Liver (tissue), 9 donors: ENCODE measurements around the gene ACTL10. TPM values are rescaled to one million over a fixed set of nuclear protein-coding genes. Genes with fewer than 3 reads are reported as not detected.
"Not testable (repeated sequence)": the region's sequence is repeated elsewhere in the genome, so short reads cannot be mapped to it uniquely, and the experiment has no call there.

Source experiments
- DNase-seq: peaks from one replicate; pipeline ENCODE4 v3.0.0-alpha.2; 2017; ENCODE audit warnings: low spot score
- H3K27ac ChIP-seq, 2 donors: one replicate each; pipeline ENCODE4 v1.7.0; 2013; ENCODE audit warnings: inconsistent platforms in 2 of 2, low read length in 2 of 2, control low read depth in 1 of 2, low read depth in 1 of 2, mild to moderate bottlenecking in 1 of 2
- H3K27me3 ChIP-seq, 4 donors: one replicate each; pipeline versions ENCODE4 v1.6.1 to v1.7.0; 2013; ENCODE audit warnings: low read length in 3 of 4, inconsistent platforms in 1 of 4, mild to moderate bottlenecking in 1 of 4, moderate library complexity in 1 of 4; ENCODE audit not compliant: control insufficient read depth in 4 of 4, insufficient read depth in 4 of 4
- H3K36me3 ChIP-seq, 4 donors: one replicate each; pipeline versions ENCODE4 v1.6.1 to v1.7.0; 2013; ENCODE audit warnings: low read length in 3 of 4, mild to moderate bottlenecking in 3 of 4, low read depth in 1 of 4, moderate library complexity in 1 of 4; ENCODE audit not compliant: control insufficient read depth in 4 of 4, insufficient read depth in 3 of 4
- H3K4me1 ChIP-seq, 4 donors: one replicate each; pipeline versions ENCODE4 v1.6.1 to v1.7.0; 2013; ENCODE audit warnings: low read length in 3 of 4, mild to moderate bottlenecking in 3 of 4, moderate library complexity in 1 of 4; ENCODE audit not compliant: control insufficient read depth in 4 of 4, insufficient read depth in 4 of 4
- H3K4me3 ChIP-seq, 3 donors: one replicate each; pipeline versions ENCODE4 v1.6.1 to v1.7.0; 2013; ENCODE audit warnings: low read length in 3 of 3, control low read depth in 1 of 3, low read depth in 1 of 3, mild to moderate bottlenecking in 1 of 3
- H3K9ac ChIP-seq, 2 donors: one replicate each; pipeline ENCODE4 v1.7.0; 2013; ENCODE audit warnings: low read length in 2 of 2, mild to moderate bottlenecking in 2 of 2, moderate library complexity in 2 of 2, control low read depth in 1 of 2, low read depth in 1 of 2
- H3K9me3 ChIP-seq, 4 donors: one replicate each; pipeline versions ENCODE4 v1.6.1 to v1.7.0; 2013; ENCODE audit warnings: low read length in 3 of 4; ENCODE audit not compliant: control insufficient read depth in 4 of 4
- FOXA2 ChIP-seq: IDR thresholded peaks from 2 replicates; pipeline ENCODE4 v1.6.1; 2016; ENCODE audit warnings: antibody characterized with exemption
- GABPA ChIP-seq, 2 donors: IDR thresholded peaks in 1 of 2; conservative IDR thresholded peaks in 1 of 2; 2 replicates each; pipeline ENCODE4 v1.6.1; 2016; ENCODE audit warnings: antibody characterized with exemption in 2 of 2, mild to moderate bottlenecking in 1 of 2, moderate library complexity in 1 of 2
- HNF4A ChIP-seq, 2 donors: conservative IDR thresholded peaks; 2 replicates each; pipeline ENCODE4 v1.6.1; 2016; ENCODE audit warnings: antibody characterized with exemption in 2 of 2, mild to moderate bottlenecking in 2 of 2
- JUND ChIP-seq, 2 donors: IDR thresholded peaks; 2 replicates each; pipeline ENCODE4 v1.6.1; 2016; ENCODE audit warnings: antibody characterized with exemption in 2 of 2
- MAX ChIP-seq: IDR thresholded peaks from 2 replicates; pipeline ENCODE4 v1.6.1; 2016; ENCODE audit warnings: antibody characterized with exemption
- NR2F2 ChIP-seq: IDR thresholded peaks from 2 replicates; pipeline ENCODE4 v1.6.1; 2016; ENCODE audit warnings: antibody characterized with exemption
- RAD21 ChIP-seq, 2 donors: IDR thresholded peaks; 2 replicates each; pipeline ENCODE4 v1.6.1; 2016; ENCODE audit warnings: antibody characterized with exemption in 2 of 2, mild to moderate bottlenecking in 2 of 2
- REST ChIP-seq: IDR thresholded peaks from 2 replicates; pipeline ENCODE4 v1.6.1; 2016; ENCODE audit warnings: antibody characterized with exemption, mild to moderate bottlenecking
- YY1 ChIP-seq: IDR thresholded peaks from 2 replicates; pipeline ENCODE4 v1.6.1; 2016; ENCODE audit warnings: antibody characterized with exemption, mild to moderate bottlenecking
- ZBTB33 ChIP-seq: IDR thresholded peaks from 2 replicates; pipeline ENCODE4 v1.6.1; 2016; ENCODE audit warnings: antibody characterized with exemption
- WGBS: extraction: QIAGEN DNeasy Blood & Tissue Kit; methylation state at CpG from one replicate; pipeline ENCODE4 v1.1.7; 2013; 5-methylcytosine and 5-hydroxymethylcytosine counted together
- polyA plus RNA-seq, 2 donors: library from polyadenylated mRNA; stranded (reverse) in 1 of 2; unstranded in 1 of 2; fragments of 200-250 nt in 1 of 2; fragments of >200 nt in 1 of 2; fragmentation: Nextera tagmentation in 1 of 2; extraction: Ambion mirVana in 1 of 2; gene quantifications; one replicate each; pipeline versions ENCODE4 v1.2.1 to v1.2.3, GENCODE V29; 2013 to 2015
- total RNA-seq, 2 donors: library from RNA; depleted of rRNA; stranded (reverse); fragments of >200 nt; gene quantifications; one replicate each; pipeline ENCODE4 v1.2.3, GENCODE V29; 2014
- donor health status: healthy.
- donor health status: healthy.
- donor health status: healthy.
- donor health status: healthy.
- donor health status: healthy.

Gene ACTL10
- total and polyA plus RNA-seq, 4 donors: 0.10 to 0.50 (median 0.35) TPM

- H3K4me3 ChIP-seq: no peak overlapping the region
- no peak for DNase-seq
- 88% methylated on average over 8 of the region's 8 CpGs for WGBS
These were observed 30.4 kb downstream of the ACTL10 start for GRCh38 chr20:33697129-33697528.

GRCh38 chr20:33698966-33699365 lies 32.2 kb downstream of the ACTL10 start:
- not testable (repeated sequence) for H3K27ac ChIP-seq

More at GRCh38 chr20:33697129-33697528, 30.4 kb downstream of the ACTL10 start:
- no peaks in the 10 kb centered on the region for H3K9me3 ChIP-seq
- no peak overlapping the region for H3K9ac ChIP-seq
- no peaks in the 10 kb centered on the region for H3K27me3 ChIP-seq
- H3K27ac ChIP-seq: no peak overlapping the region
- no peaks in the 10 kb centered on the region for H3K36me3 ChIP-seq
- TF ChIP-seq REST (no peak), JUND (IDR thresholded peaks at IDR 0.05) (no peak), ZBTB33 (no peak), YY1 (no peak), FOXA2 (no peak), HNF4A (conservative IDR thresholded peaks at IDR 0.05) (no peak), RAD21 (IDR thresholded peaks at IDR 0.05) (no peak), MAX (no peak), GABPA (IDR thresholded peaks at IDR 0.05 in 1 of 2, conservative IDR thresholded peaks at IDR 0.05 in 1 of 2) (no peak), NR2F2 (no peak)
- H3K4me1 ChIP-seq: peaks cover 0 to 4% (median 0%) of the 10 kb centered on the region in 4 donors

GRCh38 chr20:33700696-33701441 lies 34.1 kb downstream of the ACTL10 start:
- peaks cover 0 to 10% (median 5%) of the 10 kb centered on the region in 4 donors for H3K4me1 ChIP-seq
- not testable (repeated sequence) for H3K9ac ChIP-seq, DNase-seq, H3K36me3 ChIP-seq, H3K27ac ChIP-seq, H3K27me3 ChIP-seq, H3K4me3 ChIP-seq, H3K9me3 ChIP-seq
- WGBS: 97% methylated on average over 45 of the region's 45 CpGs

More at GRCh38 chr20:33698966-33699365, 32.2 kb downstream of the ACTL10 start:
- H3K4me3 ChIP-seq, H3K9me3 ChIP-seq, H3K36me3 ChIP-seq, DNase-seq, H3K27me3 ChIP-seq, H3K9ac ChIP-seq: not testable (repeated sequence)
- WGBS: 95% methylated on average over 19 of the region's 27 CpGs
- peaks cover 0 to 10% (median 5%) of the 10 kb centered on the region in 4 donors for H3K4me1 ChIP-seq
